Stimulated activated CD4-positive, alpha-beta T cell treated with anti-CD3 and anti-CD28 coated beads, Interleukin-15, amount 100 ng/mL, for 1 hour (primary cell): ENCODE measurements around the gene METTL21A.
A peak's percentile ranks its signal among the peaks of the same experiment; 100 is the strongest.

Experiments
- DNase-seq, 2 donors: peaks; one replicate each; pipeline ENCODE4 v3.0.0-alpha.2; 2020; ENCODE audit warnings: low read depth in 1 of 2, low spot score in 1 of 2

The METTL21A gene

DNA sequence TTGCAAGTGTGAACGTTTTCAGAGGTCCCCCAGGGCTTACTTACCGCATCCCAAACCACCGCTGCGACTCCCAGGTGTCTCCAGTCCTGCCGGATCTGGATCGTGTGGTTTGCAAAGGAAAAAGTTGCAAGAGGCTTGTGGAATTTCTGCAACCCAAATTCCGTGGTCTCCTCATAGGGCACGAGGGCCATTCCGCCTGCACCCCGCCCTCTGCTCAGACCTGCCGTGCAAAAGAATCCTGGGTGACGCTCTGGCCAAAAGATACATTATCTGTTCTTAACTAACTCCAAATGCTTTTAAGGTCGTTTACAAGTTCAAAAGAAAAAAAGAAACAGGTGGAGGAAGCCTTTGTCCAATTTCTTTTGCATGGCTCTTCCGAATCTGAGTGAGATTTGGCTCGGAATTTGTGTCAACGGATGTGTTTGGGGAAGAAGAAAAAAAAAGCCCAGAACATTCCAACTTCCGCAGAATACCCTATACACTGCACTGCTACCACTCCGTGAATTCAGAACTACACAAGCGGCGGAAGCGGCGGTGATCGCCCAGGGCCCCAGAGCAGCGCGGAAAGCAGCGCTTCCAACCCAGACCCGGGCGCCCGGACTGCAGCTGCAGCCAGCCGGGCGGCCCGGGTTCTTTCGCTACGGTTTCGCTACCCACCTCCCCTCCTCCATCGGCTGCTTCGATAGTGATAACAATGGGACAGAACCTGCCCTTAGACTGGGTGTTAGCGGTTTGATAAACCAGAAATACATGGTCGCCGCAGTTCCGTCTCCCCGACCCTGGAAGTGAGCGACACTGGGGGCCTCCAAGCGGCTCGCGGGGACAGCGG, 795 bp downstream of the METTL21A start:
- peak; percentile 22 to 49 for DNase-seq

DNA sequence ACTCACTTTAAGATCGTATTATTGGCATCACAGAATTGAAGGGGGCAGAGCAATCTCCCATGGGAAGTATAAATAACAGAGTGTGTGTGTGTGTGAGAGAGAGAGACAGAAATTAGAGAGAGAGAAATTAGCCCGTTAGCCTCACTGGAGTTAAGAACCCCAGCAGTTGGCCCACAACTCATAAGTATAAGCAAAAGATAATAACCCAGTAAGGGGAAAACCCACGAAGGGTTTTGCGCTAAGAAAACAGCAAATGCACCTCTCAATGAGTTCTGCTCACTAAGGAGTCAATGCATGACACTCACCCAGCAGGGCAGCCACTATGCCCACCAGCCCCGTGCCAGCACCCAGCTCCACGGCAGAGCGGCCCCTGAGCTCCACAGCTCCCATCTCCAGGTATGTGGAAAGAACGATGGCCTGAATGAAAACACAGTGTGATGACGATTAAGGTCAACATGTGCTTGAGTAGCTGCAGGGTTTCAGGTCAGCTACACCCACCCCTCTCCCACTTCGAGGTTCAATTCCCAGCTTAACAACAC, 3.6 kb downstream of the METTL21A start:
- no peak for DNase-seq

DNA sequence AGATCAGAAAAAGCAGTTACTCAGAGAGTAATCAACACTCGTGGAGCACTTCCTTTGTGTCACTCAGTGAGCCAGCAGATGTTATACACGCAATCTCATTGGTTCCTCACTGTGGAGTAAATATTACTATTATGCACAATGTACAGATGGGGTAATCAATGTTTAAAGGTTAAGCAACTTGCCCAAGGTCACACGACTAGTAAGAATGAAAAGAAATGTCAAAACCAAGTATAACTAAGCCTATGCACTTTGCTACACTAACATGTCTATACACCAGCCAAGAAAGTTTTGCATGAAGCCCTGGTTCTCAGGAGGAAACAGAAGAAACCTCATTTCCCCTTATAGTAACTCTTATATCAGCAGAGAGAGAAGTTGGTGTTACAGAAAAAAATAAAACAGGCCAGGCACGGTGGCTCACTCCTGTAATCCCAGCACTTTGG, 5.4 kb downstream of the METTL21A start:
- DNase-seq: no peak

DNA sequence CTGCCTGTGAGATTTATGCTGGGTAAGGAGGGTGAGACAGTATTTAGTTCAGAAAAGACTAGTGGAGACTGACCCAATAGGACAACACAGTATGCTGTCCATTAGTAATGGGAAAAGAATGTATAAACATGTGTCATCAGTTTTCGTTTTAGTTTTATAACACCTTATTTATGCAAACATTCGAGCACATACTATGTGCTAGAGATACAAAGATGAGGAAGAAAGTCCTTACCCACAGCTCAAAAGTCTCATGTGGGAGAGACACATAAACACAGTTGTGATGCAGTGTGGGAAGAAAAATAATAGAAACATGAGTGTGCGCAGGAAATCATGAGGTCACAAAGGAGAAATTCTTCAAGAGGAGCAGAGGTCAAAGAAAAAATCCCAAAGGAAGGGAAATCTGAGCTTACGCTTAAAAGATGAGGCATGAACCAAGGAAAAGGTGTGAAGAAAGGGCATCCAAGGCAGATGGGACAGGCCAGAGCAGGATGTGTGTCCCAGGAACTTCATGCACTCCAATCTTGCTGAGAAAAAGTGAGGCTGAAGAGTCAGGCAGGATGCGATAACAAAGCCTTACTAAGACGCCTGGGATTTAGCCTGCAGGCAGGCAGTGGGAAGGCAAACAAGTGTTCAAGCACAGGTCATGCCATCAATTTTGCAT, 8.1 kb downstream of the METTL21A start:
- DNase-seq: no peak

DNA sequence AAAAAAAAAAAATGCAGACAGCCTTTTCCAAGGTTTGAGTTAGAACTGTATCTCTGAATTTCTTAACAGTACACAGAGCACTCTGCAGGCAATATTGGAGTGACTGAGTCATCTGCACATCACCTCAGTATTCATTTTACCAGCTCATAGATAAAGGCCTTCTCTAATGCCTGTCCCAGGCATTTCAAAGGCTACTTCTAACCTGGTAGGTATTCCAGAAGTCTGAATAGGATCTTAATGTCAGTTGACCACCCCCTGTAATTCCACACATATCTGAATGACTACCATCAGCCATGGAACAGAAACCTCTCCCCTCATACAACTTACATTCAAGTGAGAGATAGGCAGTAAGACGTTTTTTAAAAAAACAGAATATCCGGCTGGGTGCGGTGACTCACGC, 9.0 kb downstream of the METTL21A start:
- DNase-seq: no peak

DNA sequence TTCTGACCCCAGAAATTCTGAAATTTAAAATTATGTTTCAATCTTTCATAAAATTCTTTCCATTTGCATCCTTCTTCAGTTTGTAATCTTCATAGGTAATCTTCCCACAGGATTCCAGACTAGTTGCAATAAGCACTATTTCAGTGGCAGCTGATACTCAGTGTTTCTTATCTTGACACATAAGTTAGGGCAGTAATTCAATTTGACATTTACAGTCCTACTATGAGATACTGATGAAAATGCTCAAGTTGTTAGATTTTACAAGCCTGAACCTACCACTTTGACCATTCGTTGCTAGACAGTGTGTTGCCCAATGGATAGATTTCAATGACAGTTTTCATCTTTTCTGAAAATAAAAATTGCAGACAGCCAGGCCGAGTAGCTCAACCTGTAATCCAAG, 10.4 kb downstream of the METTL21A start:
- no peak for DNase-seq

DNA sequence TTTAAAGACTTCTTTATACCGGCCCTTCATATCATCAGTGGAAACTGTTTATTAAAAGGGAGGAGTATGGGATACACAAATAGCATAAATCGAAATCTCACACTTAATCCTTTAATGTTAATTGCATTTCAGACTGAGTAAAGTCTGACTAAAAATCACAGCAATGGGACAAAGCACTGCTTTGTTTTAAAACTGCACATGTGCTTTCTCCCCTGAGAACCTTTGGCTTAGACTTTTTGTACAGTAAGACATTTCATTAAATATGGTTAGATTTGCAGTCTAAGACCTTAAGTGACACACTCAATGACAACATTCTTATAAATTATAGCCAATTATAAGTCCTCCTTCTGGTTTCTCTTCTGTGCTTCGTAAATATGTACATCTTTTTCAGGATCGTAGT, 12.5 kb downstream of the METTL21A start:
- no peak for DNase-seq

DNA sequence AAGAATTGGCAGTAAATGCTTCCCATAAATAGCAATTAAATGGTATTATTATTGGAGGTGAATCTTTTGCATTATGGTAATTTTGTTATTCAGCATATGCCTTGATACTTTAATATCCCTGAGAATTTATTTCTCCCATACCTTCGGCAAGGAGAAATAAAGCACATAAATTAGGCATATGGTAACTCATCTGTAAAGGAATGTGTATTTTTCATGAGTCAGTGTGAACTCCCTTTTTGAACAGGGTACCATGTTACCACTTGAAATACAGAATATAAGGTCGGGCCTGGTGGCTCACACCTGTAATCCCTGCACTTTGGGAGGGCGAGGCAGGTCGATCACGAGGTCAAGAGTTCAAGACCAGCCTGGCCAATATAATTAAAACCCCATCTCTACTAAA, 18.4 kb downstream of the METTL21A start:
- DNase-seq: no peak

DNA sequence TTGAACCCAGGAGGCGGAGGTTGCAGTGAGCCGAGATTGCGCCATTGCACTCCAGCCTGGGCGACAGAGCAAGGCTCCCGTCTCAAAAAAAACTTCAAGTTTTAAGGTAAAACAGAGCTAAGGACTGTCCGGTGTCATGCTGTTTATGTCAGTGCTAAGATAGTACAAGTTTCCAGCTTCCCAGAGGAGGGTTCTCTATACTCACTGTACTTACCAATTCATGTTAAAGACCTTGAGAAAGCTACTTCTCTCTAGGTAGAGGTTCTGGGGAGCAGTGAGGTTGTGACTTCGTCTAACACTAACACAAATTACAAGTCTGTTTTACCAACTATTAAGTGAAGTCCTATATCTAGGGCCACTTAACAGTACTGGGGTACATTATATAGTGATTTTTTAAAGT, 18.8 kb downstream of the METTL21A start:
- DNase-seq: no peak

DNA sequence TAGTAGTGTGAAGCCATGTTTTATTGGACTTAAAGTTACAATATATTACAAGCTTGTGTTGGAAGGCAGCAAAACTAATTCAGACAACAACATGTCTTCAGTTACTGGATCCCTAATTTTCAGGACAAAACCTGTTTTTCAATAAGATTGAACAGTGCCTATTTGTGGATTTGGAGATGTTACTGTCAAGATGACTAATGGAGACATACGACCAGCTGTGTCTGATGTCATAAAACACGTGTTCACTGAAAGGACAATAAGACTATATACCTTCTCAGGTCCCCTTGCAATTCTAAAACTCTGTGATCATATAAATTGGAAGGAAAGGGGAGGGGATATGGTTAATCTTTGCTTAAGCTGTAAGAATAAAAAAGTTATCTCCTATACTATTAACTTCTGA, 21.7 kb downstream of the METTL21A start:
- DNase-seq: no peak

DNA sequence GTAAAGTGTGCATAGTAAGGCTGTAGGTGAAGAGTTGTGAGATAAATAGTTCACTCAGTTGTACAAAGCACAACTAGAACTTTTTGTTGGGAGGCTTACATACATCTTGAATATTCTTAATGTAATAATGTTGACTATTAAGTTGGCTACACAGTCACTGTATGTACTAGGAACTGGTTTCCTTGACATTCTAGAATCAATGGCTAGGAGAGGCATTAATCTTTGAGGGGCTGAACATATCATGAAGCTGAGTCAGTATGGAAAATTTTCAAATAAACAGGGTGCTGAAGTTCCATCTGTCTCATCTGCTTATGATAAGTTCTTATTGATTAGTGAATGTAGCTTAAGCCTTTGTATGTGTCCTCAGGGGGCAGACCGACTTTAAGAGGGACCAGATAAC, 23.4 kb downstream of the METTL21A start:
- DNase-seq: no peak

DNA sequence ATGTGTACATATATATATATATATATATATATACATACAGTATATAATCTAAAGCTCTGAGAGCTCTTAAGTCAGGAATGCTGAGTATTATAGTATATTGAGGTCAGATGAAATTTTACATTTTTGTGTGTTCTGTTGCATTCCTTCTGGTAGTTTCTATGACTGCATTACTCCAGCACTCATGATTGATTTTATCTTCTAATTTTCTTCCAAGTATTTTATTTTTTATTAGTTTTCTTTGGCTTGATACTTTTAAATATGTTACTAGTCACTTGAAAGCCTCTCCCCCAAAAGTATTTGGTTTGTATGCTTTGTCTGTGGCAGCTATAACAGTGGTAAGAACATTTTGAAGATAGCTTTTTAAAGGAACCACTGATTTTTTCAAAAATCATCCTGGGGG, 25.0 kb downstream of the METTL21A start:
- no peak for DNase-seq

DNA sequence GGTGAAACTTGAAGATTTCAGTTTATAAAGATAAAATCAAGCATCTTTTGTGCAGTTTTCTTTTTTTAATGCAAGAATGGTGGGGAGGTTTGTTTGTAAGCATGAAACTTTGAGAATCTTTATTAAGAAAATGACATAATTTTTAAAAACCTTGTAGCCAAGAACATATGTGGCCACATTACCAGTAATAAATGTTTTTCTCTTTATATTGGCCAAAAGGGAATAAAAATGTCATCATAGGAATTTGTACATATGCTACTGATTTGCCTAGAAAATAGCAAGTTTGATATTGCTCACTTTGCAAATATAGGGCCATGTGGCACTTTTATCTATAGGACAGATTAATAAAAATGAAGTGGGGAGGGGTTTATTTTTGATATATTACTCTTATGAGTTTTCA, 25.6 kb downstream of the METTL21A start:
- no peak for DNase-seq

DNA sequence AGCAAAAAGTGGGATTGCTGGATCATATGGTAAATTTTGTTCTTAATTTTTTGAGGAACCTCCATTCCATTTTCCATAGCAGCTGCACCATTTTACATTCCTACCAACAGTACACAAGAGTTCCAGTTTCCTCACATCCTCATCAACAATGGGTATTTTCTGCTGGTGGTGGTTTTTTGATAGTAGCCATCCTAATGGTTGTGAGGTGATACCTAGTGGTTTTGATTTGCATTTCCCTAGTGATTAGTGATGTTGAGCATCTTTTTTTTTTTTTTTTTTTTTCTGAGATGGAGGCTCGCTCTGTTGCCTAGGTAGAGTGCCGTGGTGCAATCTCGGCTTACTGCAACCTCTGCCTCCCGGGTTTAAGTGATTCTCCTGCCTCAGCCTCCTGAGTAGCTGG, 30.5 kb downstream of the METTL21A start:
- DNase-seq: no peak

DNA sequence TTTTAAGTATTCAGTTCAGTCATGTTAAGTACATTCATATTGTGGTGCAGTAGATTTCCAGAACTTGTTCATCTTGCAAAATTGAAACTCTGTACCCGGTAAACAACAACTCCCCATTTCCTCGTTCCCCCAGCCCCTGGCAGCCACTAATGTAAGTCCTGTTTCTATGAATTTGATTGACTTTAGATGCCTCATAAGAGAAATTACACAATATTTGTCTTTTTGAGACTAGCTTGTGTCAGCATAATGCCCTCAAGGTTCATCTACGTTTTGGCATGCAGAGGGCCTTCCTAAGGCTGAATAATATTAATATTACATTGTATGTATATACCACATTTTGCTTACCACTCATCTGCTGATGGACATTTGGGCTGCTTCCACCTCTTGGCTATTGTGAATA, 30.9 kb downstream of the METTL21A start:
- no peak for DNase-seq

DNA sequence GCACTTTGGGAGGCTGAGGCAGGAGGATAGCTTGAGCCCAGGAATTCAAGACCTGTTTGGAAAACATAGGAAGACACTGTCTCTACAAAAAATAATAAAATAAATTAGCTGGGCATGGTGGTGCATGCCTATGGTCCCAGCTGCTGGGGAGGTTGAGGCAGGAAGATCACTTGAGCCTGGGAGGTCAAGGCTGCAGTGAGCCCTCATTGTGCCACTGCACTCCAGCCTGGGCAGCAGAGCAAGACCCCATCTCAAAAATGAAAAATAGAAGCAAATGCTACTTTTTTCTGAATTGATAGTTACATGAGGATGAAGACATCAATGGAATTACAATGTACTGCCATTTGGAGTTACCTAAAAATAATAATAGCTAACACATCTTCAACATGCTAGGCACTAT, 31.9 kb downstream of the METTL21A start:
- DNase-seq: no peak

DNA sequence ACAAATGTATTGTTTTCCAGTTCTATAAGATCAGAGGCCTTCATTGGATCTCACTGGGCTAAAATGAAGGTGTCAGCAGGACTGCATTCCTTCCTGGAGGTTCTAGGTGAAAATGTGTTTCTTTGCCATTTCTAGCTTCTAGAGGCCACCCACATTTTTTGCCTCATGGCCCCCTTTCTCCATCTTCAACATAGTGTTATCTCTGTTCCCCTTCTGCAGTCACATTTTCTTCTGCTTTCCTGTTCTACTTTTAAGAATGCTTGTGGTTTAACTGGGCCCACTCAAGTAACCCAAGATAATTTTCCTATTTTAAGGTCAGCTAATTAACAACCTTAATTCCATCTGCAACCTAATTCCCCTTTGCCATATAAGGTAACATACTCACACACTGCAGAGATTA, 36.1 kb downstream of the METTL21A start:
- DNase-seq: no peak

DNA sequence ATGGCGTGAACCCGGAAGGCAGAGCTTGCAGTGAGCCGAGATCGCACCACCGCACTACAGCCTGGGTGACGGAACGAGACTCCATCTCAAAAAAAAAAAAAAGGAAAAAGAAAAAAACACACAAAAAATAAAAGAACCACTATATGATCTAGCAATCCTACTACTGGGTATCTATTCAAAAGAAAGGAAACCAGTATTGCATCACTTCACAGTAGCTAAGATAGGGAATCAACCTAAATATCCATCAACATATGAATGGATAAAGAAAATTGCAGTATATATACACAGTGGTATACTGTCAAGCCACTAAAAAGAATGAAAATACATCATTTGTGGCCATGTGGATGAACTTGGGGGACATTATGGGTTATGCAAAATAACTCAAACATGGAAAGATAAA, 37.9 kb downstream of the METTL21A start:
- no peak for DNase-seq

DNA sequence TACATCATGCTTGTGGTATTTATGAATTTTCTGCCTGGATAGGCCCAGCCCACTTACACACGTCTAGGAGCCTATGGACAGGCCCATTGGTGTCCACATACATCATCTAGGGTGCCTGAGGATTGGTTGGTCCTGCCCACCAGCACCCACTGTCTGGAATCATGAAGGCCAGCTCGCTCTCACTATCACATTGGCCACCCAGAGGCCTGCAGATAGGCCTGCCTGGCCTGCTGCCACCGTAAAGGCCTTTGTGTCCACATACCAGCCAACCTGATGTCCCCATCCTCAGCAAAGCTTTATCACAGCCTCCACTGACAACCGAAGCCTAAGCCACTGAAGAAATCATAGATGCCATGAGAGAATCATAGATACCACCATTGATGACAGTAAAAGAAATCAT, 40.2 kb downstream of the METTL21A start:
- no peak for DNase-seq

DNA sequence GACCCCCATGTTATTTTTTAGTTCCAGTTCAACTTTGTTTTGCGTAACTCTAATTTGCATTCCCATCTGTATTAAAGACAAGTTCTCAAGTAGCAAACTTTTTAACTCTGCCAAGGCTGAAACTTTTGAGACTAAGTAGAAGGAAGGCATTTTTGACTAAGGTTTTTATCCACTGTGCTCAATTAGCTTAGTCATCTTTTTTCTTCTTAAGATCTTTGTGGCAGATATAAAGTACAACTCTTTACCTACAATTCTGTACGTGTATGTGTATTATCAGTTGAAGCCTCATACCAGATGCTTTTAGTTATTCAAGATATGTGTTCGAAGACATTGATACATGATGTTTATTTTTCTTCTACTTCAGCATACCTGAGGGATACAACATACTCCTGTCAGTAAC, 53.8 kb downstream of the METTL21A start:
- DNase-seq: no peak

DNA sequence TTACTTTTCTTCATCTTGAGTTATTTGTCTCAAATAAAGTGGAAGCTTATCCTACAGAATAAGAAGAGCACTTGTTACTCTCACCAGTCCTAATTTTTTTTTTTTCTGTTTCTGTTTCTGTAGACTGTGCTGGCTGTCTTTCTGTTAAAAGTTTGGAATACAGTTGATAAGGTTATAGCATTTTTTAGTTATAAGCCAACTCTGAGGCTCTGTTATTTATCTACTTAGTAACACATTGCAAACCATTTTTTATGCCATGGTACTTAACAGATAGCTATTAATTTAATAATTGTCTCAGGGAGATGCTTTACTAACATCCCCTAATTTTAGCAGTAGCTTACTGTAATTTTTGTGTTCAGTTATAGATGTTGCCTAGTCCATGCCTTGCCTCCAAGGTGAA, 57.5 kb downstream of the METTL21A start:
- no peak for DNase-seq

DNA sequence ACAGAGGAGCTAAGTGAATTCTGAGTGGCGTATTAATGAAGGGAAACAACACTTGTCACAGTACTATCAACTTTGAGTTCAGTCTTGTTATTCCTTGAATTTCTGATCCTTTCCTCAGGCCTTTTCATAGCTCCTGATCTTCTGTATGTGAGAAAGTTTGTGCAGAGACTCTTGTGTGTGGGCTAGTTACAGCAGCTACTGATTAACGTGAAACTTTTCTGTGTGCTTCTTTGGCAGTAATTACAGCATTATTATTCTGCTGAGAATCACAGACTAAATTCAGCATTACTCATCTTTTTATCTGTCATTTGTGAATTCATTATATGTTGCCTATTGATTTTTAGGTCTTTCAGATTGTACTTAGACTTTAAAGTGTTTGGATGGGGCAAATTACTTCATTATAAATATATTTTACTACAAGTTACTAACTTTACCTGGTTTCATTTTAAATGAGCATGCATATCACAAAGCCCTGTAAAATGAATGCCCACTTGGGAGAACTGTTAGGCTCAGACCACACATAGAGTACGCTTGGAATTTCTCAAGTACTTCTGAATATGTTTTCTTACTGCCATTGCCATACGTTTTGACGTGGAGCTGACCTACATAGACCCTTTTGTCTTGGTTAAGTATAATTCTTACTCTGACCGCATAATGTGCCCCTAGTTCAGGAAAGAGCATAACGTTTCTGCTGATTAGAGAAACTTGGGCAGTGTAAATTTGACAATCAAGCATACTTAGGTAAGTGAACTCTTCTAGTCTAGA, 59.3 kb downstream of the METTL21A start:
- no peak for DNase-seq
